NCI-H2107 treated with DMSO at 0.1 percent for 48 hours (cell line): ENCODE measurements around the gene TRMT112.

Source experiments
- DNase-seq: peaks from one replicate; lab custom pipeline; 2025; ENCODE audit not compliant: unreplicated experiment; lab: John Stamatoyannopoulos, UW

Gene TRMT112

DNA sequence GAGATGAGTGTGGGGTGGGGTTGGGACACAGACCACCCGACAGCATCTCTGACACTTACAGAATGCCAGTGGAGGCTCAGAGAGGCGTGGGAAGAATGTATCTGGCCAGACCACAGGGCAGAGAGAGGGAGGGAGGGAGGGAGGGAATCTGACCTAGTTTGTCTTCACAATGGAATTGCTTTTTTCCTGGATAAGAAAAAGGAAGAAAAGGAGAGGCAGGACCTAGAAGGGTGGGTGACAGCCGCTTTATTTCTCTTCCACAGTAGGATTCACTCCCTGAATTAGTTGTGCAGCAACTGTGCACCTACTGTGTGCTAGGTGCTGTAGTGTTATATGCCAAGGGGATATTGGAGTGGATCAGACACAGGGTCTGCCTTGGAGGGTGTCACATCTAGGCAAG, 22.6 kb downstream of the TRMT112 start:
- no peak for DNase-seq

GRCh38 chr11:64292460-64293254, 24.7 kb downstream of the TRMT112 start:
- no peak for DNase-seq

DNA sequence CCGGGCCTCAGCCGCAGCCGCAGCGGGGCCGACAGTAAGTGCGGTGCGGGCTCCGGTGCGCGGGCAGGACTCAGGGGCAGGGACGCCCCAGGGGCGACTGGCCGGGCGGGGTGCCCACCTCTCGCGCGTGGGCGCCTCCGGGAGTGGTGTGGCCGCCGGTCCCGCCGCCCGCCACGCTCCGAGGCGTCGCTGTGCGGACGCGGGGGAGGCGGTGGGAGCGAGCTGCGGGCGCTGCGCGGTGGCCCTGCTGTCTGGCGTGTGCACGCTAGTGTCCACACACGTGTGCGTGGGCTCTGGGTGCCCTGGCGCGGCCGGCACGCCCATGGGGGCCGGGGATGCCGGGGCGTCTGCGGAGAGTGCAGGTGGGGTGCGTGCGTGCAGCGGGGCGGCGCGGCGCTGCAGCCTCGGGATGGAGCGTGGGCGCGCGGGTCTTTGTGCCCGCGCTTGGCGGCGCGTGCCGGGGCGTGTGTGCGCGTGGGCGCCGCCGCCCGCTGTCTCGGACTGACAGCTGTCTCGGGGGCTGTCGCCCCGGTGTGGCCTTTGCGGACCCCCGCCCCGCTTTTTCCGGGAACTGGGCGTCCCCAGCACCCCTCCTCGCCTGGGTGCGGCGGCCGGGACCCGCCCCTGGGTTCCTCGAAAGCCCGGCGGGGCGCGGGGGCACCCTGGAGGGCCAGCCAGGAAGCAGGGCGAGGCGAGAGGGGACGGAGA, 25.5 kb downstream of the TRMT112 start:
- no peak for DNase-seq

- DNase-seq, result no peak
Measured at GRCh38 chr11:64291262-64291751, 26.1 kb downstream of the TRMT112 start, which contains the start of gene KCNK4. Gene KCNK4, plus strand, starts transcription at chr11:64291302. Its CDS starts 1,717 bp downstream, at chr11:64293019.

- DNase-seq, result no peak
Measured at GRCh38 chr11:64290352-64291261, 26.8 kb downstream of the TRMT112 start.

DNA sequence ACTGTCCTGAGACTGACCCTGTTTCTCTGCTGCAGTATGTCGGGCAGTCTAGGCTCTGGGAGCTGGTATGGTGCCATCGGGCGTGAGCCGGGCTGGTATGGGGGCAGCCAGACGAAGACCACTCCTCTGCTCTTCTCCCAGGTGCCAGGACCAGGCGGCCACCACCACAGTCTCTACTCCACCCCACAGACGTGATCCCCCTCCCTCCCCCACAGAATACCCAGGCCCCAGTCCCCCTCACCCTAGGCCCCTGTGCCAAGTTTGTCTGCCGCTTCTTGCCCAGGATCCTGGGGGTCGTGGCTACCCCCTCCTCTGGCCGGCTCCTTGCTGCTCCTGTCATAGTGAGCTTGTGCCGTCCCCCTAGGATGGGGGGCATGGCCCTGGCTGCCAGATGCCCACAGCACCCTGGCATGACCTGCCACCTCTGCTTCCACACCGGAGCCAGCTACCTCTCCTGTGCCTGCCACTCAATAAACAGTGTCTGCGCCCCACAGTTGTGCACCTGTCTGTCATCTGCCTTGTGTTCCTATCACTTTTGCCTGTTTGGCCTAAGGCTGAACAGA, 28.3 kb downstream of the TRMT112 start:
- DNase-seq, result no peak

- no peak for DNase-seq
Measured at GRCh38 chr11:64288353-64288750, 29.0 kb downstream of the TRMT112 start.

GRCh38 chr11:64287676-64288352, 29.5 kb downstream of the TRMT112 start:
- DNase-seq, result no peak

DNA sequence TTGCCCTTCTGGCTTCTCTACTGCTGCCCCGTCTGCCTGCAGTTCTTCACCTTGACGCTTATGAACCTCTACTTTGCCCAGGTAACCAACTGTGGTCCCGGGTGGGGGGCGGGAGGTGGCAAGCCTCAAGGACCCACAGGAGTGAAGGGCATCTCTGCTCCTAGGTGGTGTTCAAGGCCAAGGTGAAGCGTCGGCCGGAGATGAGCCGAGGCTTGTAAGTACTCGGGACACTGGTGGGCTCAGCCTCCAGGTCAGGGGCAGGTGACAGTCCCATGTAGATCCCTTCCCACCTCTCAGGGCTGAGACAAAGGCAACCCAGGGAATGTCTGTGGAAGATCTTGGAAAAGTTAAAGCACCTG, 30.6 kb downstream of the TRMT112 start:
- no peak for DNase-seq

- peak; percentile 58 for DNase-seq
Measured at GRCh38 chr11:64285885-64286800, 31.2 kb downstream of the TRMT112 start.

GRCh38 chr11:64284962-64285884, 32.1 kb downstream of the TRMT112 start, which contains the start of gene GPR137:
Gene GPR137, plus strand, starts transcription at chr11:64285848. Its CDS starts 677 bp downstream, at chr11:64286525.
- DNase-seq, result peak; percentile 58

- peak; percentile 83 for DNase-seq
Measured at GRCh38 chr11:64284048-64284961, 33.1 kb downstream of the TRMT112 start, which contains the start of gene BAD. Gene BAD, minus strand, starts transcription at chr11:64284665. Its CDS starts 297 bp downstream, at chr11:64284368.

GRCh38 chr11:64283092-64283491, 34.3 kb downstream of the TRMT112 start:
- no peak for DNase-seq

GRCh38 chr11:64281957-64282770, 35.2 kb downstream of the TRMT112 start:
- no peak for DNase-seq

- DNase-seq, result no peak
Measured at GRCh38 chr11:64278576-64279190, 38.7 kb downstream of the TRMT112 start.
